Breast epithelium (tissue), 3 donors: ENCODE measurements around the gene IL20RB.

Source experiments
- POLR2A ChIP-seq: fragments of 450-650 bp; IDR thresholded peaks from one replicate; pipeline ENCODE4 v1.6.1; 2016; ENCODE audit warnings: antibody characterized with exemption, mild to moderate bottlenecking, moderate library complexity
- TF ChIP-seq, protein P1 (sequence below), 3 donors: fragments of 450-650 bp; IDR thresholded peaks; one replicate each; pipeline ENCODE4 v1.5.1; 2016 to 2017; ENCODE audit warnings: antibody characterized with exemption in 3 of 3, mild to moderate bottlenecking in 3 of 3, moderate library complexity in 3 of 3

DNA sequence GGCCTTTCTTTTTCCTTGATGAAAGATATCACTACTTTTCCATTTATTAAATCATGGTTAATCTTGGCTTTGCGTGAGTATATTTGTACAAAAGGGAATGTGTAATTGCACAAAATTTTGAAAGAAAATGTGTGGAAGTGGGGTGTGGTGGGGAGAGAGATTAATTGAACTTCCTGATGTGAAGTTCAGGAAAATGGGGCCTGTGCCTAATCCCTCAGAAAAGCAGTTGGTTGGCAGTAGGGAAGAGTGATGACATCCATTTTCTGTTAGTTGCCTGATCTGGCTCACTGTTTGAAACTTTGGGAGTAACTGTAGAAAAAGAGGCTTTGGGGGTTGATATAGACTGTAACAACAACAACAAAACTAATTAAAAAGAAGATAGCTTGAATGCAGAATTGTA lies 10.8 kb upstream of the IL20RB start:
- TF ChIP-seq, protein P1, sequence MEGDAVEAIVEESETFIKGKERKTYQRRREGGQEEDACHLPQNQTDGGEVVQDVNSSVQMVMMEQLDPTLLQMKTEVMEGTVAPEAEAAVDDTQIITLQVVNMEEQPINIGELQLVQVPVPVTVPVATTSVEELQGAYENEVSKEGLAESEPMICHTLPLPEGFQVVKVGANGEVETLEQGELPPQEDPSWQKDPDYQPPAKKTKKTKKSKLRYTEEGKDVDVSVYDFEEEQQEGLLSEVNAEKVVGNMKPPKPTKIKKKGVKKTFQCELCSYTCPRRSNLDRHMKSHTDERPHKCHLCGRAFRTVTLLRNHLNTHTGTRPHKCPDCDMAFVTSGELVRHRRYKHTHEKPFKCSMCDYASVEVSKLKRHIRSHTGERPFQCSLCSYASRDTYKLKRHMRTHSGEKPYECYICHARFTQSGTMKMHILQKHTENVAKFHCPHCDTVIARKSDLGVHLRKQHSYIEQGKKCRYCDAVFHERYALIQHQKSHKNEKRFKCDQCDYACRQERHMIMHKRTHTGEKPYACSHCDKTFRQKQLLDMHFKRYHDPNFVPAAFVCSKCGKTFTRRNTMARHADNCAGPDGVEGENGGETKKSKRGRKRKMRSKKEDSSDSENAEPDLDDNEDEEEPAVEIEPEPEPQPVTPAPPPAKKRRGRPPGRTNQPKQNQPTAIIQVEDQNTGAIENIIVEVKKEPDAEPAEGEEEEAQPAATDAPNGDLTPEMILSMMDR (IDR thresholded peaks at IDR 0.05) = no peak
- no peak for TF ChIP-seq POLR2A
